Type B pancreatic cell (in vitro differentiated cells): ENCODE measurements around the gene LRRK1. TPM values are rescaled to one million over a fixed set of nuclear protein-coding genes. Genes with fewer than 3 reads are reported as not detected.

Experiments used
- DNase-seq: peaks from one replicate; pipeline ENCODE4 v3.0.0; 2021; ENCODE audit warnings: mixed read lengths; ENCODE audit not compliant: unreplicated experiment; ENCODE audit errors: extremely low spot score
- H3K27ac Mint-ChIP-seq: 2 replicates; pipeline ENCODE4 v1.8.0; 2021; ENCODE audit warnings: mild to moderate bottlenecking, mixed read lengths
- H3K27me3 Mint-ChIP-seq: 2 replicates; pipeline ENCODE4 v1.8.0; 2021; ENCODE audit warnings: mixed read lengths
- H3K36me3 Mint-ChIP-seq: 2 replicates; pipeline ENCODE4 v1.8.0; 2021; ENCODE audit warnings: mixed read lengths
- H3K4me1 Mint-ChIP-seq: one replicate; pipeline ENCODE4 v1.8.0; 2021; ENCODE audit warnings: mixed read lengths; ENCODE audit not compliant: unreplicated experiment
- H3K4me3 Mint-ChIP-seq: 2 replicates; pipeline ENCODE4 v1.8.0; 2021; ENCODE audit warnings: mild to moderate bottlenecking, mixed read lengths
- H3K9me3 Mint-ChIP-seq: 2 replicates; pipeline ENCODE4 v1.8.0; 2021; ENCODE audit warnings: mixed read lengths
- total RNA-seq: library from RNA; stranded (reverse); gene quantifications from 2 replicates; pipeline ENCODE4 v1.2.1, GENCODE V29; 2021; ENCODE audit warnings: low replicate concordance
- TF ChIP-seq, protein P1 (sequence below): fragments of 200-600 bp; sonication (generic); conservative IDR thresholded peaks from 2 replicates; pipeline ENCODE4 v1.5.0; 2021; ENCODE audit warnings: antibody characterized with exemption, mild to moderate bottlenecking

The LRRK1 gene
- total RNA-seq, 1 donor from 2014 or later: 2.0 TPM

GRCh38 chr15:100918034-100918689 lies 995 bp upstream of the LRRK1 start:
- Mint-ChIP-seq H3K27me3 (peaks cover 85% of the 10 kb centered on the region), H3K4me3 (peak overlapping the region; percentile 87), H3K27ac (peak overlapping the region; percentile 71), H3K36me3 (no peaks in the 10 kb centered on the region), H3K4me1 (peaks cover 5% of the 10 kb centered on the region), H3K9me3 (no peaks in the 10 kb centered on the region)
- DNase-seq: peak; percentile 85
- TF ChIP-seq, protein P1, sequence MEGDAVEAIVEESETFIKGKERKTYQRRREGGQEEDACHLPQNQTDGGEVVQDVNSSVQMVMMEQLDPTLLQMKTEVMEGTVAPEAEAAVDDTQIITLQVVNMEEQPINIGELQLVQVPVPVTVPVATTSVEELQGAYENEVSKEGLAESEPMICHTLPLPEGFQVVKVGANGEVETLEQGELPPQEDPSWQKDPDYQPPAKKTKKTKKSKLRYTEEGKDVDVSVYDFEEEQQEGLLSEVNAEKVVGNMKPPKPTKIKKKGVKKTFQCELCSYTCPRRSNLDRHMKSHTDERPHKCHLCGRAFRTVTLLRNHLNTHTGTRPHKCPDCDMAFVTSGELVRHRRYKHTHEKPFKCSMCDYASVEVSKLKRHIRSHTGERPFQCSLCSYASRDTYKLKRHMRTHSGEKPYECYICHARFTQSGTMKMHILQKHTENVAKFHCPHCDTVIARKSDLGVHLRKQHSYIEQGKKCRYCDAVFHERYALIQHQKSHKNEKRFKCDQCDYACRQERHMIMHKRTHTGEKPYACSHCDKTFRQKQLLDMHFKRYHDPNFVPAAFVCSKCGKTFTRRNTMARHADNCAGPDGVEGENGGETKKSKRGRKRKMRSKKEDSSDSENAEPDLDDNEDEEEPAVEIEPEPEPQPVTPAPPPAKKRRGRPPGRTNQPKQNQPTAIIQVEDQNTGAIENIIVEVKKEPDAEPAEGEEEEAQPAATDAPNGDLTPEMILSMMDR: peak; percentile 88

GRCh38 chr15:100919481-100920405 lies 586 bp downstream of the LRRK1 start:
- DNase-seq: no peak
- Mint-ChIP-seq H3K9me3 (no peaks in the 10 kb centered on the region), H3K4me1 (peaks cover 5% of the 10 kb centered on the region), H3K36me3 (no peaks in the 10 kb centered on the region), H3K4me3 (peak overlapping the region; percentile 78), H3K27ac (peak overlapping the region; percentile 35), H3K27me3 (peaks cover 89% of the 10 kb centered on the region)
- TF ChIP-seq, protein P1: no peak

DNA sequence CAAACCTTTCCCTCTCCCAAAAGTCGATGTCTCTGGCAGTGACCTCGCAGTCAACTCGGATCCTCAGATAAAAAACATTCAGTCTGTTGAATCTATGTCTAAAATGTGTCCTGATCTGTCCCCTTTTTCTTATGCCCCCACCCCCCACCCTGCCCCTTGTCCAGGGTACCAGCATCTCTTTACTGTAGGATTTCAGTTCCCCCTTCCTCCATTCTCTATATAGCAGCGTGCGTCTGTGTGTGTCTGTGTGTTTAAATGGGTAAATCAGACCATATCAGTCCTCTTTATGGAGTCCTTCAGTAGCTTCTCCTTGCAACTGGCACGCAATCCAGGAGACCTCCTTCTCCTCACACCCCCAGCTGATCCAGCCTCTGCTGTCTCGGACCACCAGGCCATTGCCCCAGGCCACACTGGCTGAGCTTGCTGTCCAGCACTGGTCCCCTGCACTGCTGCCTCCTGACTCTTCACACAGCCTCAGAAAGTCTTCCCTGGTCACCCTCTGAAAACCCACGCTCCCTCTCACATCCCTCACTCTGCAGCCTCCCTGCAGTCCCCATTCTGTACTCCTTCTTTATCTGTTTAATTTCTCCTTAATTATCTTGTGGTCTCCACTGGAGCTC lies 1.5 kb downstream of the LRRK1 start:
- no peak for DNase-seq
- H3K36me3 Mint-ChIP-seq: no peaks in the 10 kb centered on the region
- peak overlapping the region; percentile 35 for H3K27ac Mint-ChIP-seq
- H3K27me3 Mint-ChIP-seq: peaks cover 85% of the 10 kb centered on the region
- peak overlapping the region; percentile 78 for H3K4me3 Mint-ChIP-seq
- TF ChIP-seq, protein P1: no peak
- H3K9me3 Mint-ChIP-seq: no peaks in the 10 kb centered on the region
- H3K4me1 Mint-ChIP-seq: peaks cover 5% of the 10 kb centered on the region

- Mint-ChIP-seq H3K9me3 (no peaks in the 10 kb centered on the region), H3K4me3 (no peak overlapping the region), H3K27me3 (peaks cover 72% of the 10 kb centered on the region), H3K27ac (no peak overlapping the region), H3K4me1 (peaks cover 5% of the 10 kb centered on the region), H3K36me3 (no peaks in the 10 kb centered on the region)
- TF ChIP-seq, protein P1: no peak
- DNase-seq: no peak
Measured at GRCh38 chr15:100922192-100923040, 3.3 kb downstream of the LRRK1 start.

DNA sequence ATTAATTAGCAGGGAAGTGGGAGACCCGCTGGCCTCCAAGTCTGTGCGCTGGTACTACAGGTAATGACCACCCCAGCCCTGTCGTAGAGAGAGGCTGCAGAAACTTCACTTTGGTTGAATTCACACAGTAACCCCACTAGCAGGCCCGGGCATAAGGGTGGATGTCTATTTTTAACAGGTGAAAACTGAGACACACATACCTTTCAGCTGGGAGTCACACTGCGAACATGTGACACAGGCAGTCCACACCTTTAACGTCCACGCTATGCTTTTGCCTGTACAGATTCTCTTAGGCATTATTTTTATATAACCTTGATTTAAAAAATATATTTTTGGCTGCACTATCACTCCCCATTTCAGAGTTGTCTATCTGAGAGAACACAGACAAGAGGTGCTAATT lies 3.9 kb downstream of the LRRK1 start:
- Mint-ChIP-seq H3K9me3 (no peaks in the 10 kb centered on the region), H3K27ac (no peak overlapping the region), H3K27me3 (peaks cover 68% of the 10 kb centered on the region), H3K4me3 (no peak overlapping the region), H3K4me1 (peaks cover 5% of the 10 kb centered on the region), H3K36me3 (no peaks in the 10 kb centered on the region)
- TF ChIP-seq, protein P1: no peak
- DNase-seq: no peak
